ENCODE data around the gene RUFY1.
"Not testable (repeated sequence)": the region's sequence is repeated elsewhere in the genome, so short reads cannot be mapped to it uniquely, and the experiment has no call there.

RUFY1 gene

GRCh38 chr5:179517746-179518145, 32.6 kb upstream of the RUFY1 start:
- H3K18ac ChIP-seq (ENCODE audit: low read length); H2BK120ac ChIP-seq (ENCODE audit: low read depth, low read length); H2AFZ ChIP-seq (ENCODE audit: low read length); H3K9me3 ChIP-seq (replicated peaks in 1 of 2; ENCODE audit: control insufficient read depth in 2 of 2, insufficient read depth in 1 of 2, low read depth in 1 of 2, low read length in 2 of 2); H4K91ac ChIP-seq (ENCODE audit: low read depth, low read length, poor library complexity); DNase-seq (ENCODE audit: low spot score); H3K36me3 ChIP-seq (replicated peaks in 1 of 2; ENCODE audit: control insufficient read depth in 2 of 2, insufficient read depth in 2 of 2, low read length in 2 of 2); H3K4me3 ChIP-seq (ENCODE audit: low read length in 2 of 2); H3K79me1 ChIP-seq (ENCODE audit: low read depth, low read length); H2BK5ac ChIP-seq (ENCODE audit: low read length); H3K27ac ChIP-seq (replicated peaks; ENCODE audit: low read length); H3K4me2 ChIP-seq (ENCODE audit: insufficient read depth, low read length, poor library complexity, severe bottlenecking); H3K9ac ChIP-seq (ENCODE audit: low read depth, low read length, poor library complexity); H2BK12ac ChIP-seq (ENCODE audit: low read length); H2BK15ac ChIP-seq (ENCODE audit: low read length); H3K14ac ChIP-seq (ENCODE audit: low read length); H3K4me1 ChIP-seq (ENCODE audit: control insufficient read depth in 2 of 2, insufficient read depth in 1 of 2, low read depth in 1 of 2, low read length in 2 of 2); H3K4ac ChIP-seq (ENCODE audit: low read length); H4K8ac ChIP-seq (ENCODE audit: low read depth, low read length); H2AK5ac ChIP-seq (ENCODE audit: low read depth, low read length); H3K23ac ChIP-seq (ENCODE audit: low read depth, low read length, poor library complexity); H3K27me3 ChIP-seq (ENCODE audit: control insufficient read depth in 3 of 3, insufficient read depth in 3 of 3, low read depth in 1 of 3, low read length in 3 of 3): not testable (repeated sequence)
- no CpG with 5 or more reads among the region's 7 CpGs for WGBS, 2 donors (ENCODE audit: extremely low coverage in 2 of 2, insufficient read length in 2 of 2, insufficient replicate concordance in 1 of 2)

- H3K18ac ChIP-seq (ENCODE audit: low read length); H3K79me1 ChIP-seq (ENCODE audit: low read depth, low read length); H3K36me3 ChIP-seq (replicated peaks in 1 of 2; ENCODE audit: control insufficient read depth in 2 of 2, insufficient read depth in 2 of 2, low read length in 2 of 2); H2AFZ ChIP-seq (ENCODE audit: low read length); H3K14ac ChIP-seq (ENCODE audit: low read length); H3K4me3 ChIP-seq (ENCODE audit: low read length in 2 of 2); H3K4ac ChIP-seq (ENCODE audit: low read length); H2BK15ac ChIP-seq (ENCODE audit: low read length); H3K4me1 ChIP-seq (ENCODE audit: control insufficient read depth in 2 of 2, insufficient read depth in 1 of 2, low read depth in 1 of 2, low read length in 2 of 2); H3K23ac ChIP-seq (ENCODE audit: low read depth, low read length, poor library complexity); H3K27me3 ChIP-seq (ENCODE audit: control insufficient read depth in 3 of 3, insufficient read depth in 3 of 3, low read depth in 1 of 3, low read length in 3 of 3); H3K4me2 ChIP-seq (ENCODE audit: insufficient read depth, low read length, poor library complexity, severe bottlenecking); H2BK120ac ChIP-seq (ENCODE audit: low read depth, low read length); DNase-seq (ENCODE audit: low spot score); H3K27ac ChIP-seq (replicated peaks; ENCODE audit: low read length); H3K9ac ChIP-seq (ENCODE audit: low read depth, low read length, poor library complexity); H3K9me3 ChIP-seq (replicated peaks in 1 of 2; ENCODE audit: control insufficient read depth in 2 of 2, insufficient read depth in 1 of 2, low read depth in 1 of 2, low read length in 2 of 2); H4K8ac ChIP-seq (ENCODE audit: low read depth, low read length); H2AK5ac ChIP-seq (ENCODE audit: low read depth, low read length); H2BK5ac ChIP-seq (ENCODE audit: low read length); H4K91ac ChIP-seq (ENCODE audit: low read depth, low read length, poor library complexity); H2BK12ac ChIP-seq (ENCODE audit: low read length): not testable (repeated sequence)
- WGBS, 2 donors (ENCODE audit: extremely low coverage in 2 of 2, insufficient read length in 2 of 2, insufficient replicate concordance in 1 of 2), result no CpG with 5 or more reads among the region's 17 CpGs
These were observed 32.0 kb upstream of the RUFY1 start for GRCh38 chr5:179518369-179518768.

GRCh38 chr5:179519416-179520070, 30.8 kb upstream of the RUFY1 start:
- not testable (repeated sequence) for H2BK12ac ChIP-seq (ENCODE audit: low read length); H3K4me1 ChIP-seq (ENCODE audit: control insufficient read depth in 2 of 2, insufficient read depth in 1 of 2, low read depth in 1 of 2, low read length in 2 of 2); H2BK5ac ChIP-seq (ENCODE audit: low read length); H3K4me2 ChIP-seq (ENCODE audit: insufficient read depth, low read length, poor library complexity, severe bottlenecking); H3K4ac ChIP-seq (ENCODE audit: low read length); H3K9me3 ChIP-seq (replicated peaks in 1 of 2; ENCODE audit: control insufficient read depth in 2 of 2, insufficient read depth in 1 of 2, low read depth in 1 of 2, low read length in 2 of 2); H4K91ac ChIP-seq (ENCODE audit: low read depth, low read length, poor library complexity); H3K27ac ChIP-seq (replicated peaks; ENCODE audit: low read length); H3K79me1 ChIP-seq (ENCODE audit: low read depth, low read length); H3K9ac ChIP-seq (ENCODE audit: low read depth, low read length, poor library complexity); H3K14ac ChIP-seq (ENCODE audit: low read length); DNase-seq (ENCODE audit: low spot score); H4K8ac ChIP-seq (ENCODE audit: low read depth, low read length); H3K27me3 ChIP-seq (ENCODE audit: control insufficient read depth in 3 of 3, insufficient read depth in 3 of 3, low read depth in 1 of 3, low read length in 3 of 3); H3K18ac ChIP-seq (ENCODE audit: low read length); H3K4me3 ChIP-seq (ENCODE audit: low read length in 2 of 2); H2AK5ac ChIP-seq (ENCODE audit: low read depth, low read length); H3K36me3 ChIP-seq (replicated peaks in 1 of 2; ENCODE audit: control insufficient read depth in 2 of 2, insufficient read depth in 2 of 2, low read length in 2 of 2); H2BK15ac ChIP-seq (ENCODE audit: low read length); H2BK120ac ChIP-seq (ENCODE audit: low read depth, low read length)
- Histone ChIP-seq H2AFZ (ENCODE audit: low read length) (peak overlapping the region; percentile 5), H3K23ac (ENCODE audit: low read depth, low read length, poor library complexity) (peak overlapping the region; percentile 80)
- no CpG with 5 or more reads among the region's 15 CpGs for WGBS, 2 donors (ENCODE audit: extremely low coverage in 2 of 2, insufficient read length in 2 of 2, insufficient replicate concordance in 1 of 2)

- not testable (repeated sequence) for H3K36me3 ChIP-seq (replicated peaks in 1 of 2; ENCODE audit: control insufficient read depth in 2 of 2, insufficient read depth in 2 of 2, low read length in 2 of 2); H3K79me1 ChIP-seq (ENCODE audit: low read depth, low read length); DNase-seq (ENCODE audit: low spot score); H3K4me1 ChIP-seq (ENCODE audit: control insufficient read depth in 2 of 2, insufficient read depth in 1 of 2, low read depth in 1 of 2, low read length in 2 of 2); H2BK5ac ChIP-seq (ENCODE audit: low read length); H3K4me2 ChIP-seq (ENCODE audit: insufficient read depth, low read length, poor library complexity, severe bottlenecking); H3K27ac ChIP-seq (replicated peaks; ENCODE audit: low read length); H3K4ac ChIP-seq (ENCODE audit: low read length); H3K23ac ChIP-seq (ENCODE audit: low read depth, low read length, poor library complexity); H2AK5ac ChIP-seq (ENCODE audit: low read depth, low read length); H4K91ac ChIP-seq (ENCODE audit: low read depth, low read length, poor library complexity); H3K18ac ChIP-seq (ENCODE audit: low read length); H2BK120ac ChIP-seq (ENCODE audit: low read depth, low read length); H3K9ac ChIP-seq (ENCODE audit: low read depth, low read length, poor library complexity); H2BK15ac ChIP-seq (ENCODE audit: low read length); H3K14ac ChIP-seq (ENCODE audit: low read length); H3K27me3 ChIP-seq (ENCODE audit: control insufficient read depth in 3 of 3, insufficient read depth in 3 of 3, low read depth in 1 of 3, low read length in 3 of 3); H3K9me3 ChIP-seq (replicated peaks in 1 of 2; ENCODE audit: control insufficient read depth in 2 of 2, insufficient read depth in 1 of 2, low read depth in 1 of 2, low read length in 2 of 2); H2AFZ ChIP-seq (ENCODE audit: low read length); H3K4me3 ChIP-seq (ENCODE audit: low read length in 2 of 2); H4K8ac ChIP-seq (ENCODE audit: low read depth, low read length); H2BK12ac ChIP-seq (ENCODE audit: low read length)
- WGBS, 2 donors (ENCODE audit: extremely low coverage in 2 of 2, insufficient read length in 2 of 2, insufficient replicate concordance in 1 of 2), result no CpG with 5 or more reads among the region's 5 CpGs
These were observed 28.2 kb upstream of the RUFY1 start for GRCh38 chr5:179522107-179522506.

Measured in neuronal stem cell (in vitro differentiated cells).